Measurements from ENCODE around the gene ATP6V1B1.

ATP6V1B1 gene

GRCh38 chr2:70932631-70933230, 3.0 kb upstream of the ATP6V1B1 start:
- in situ Hi-C loops (cut with HindIII; ENCODE audit: low sequenced_read_pairs): no loop called here
- DNase-seq (ENCODE audit: low read depth): no peak
- TF ChIP-seq CTCF (IDR thresholded peaks at IDR 0.05; ENCODE audit: low read depth, low read length, missing control alignments): no peak
- no peak overlapping the region for H3K4me3 ChIP-seq (ENCODE audit: low read depth, low read length)

GRCh38 chr2:70934981-70935380, 719 bp upstream of the ATP6V1B1 start:
- in situ Hi-C loops (cut with HindIII; ENCODE audit: low sequenced_read_pairs): no loop called here
- H3K4me3 ChIP-seq (ENCODE audit: low read depth, low read length): no peak overlapping the region
- DNase-seq (ENCODE audit: low read depth): no peak
- TF ChIP-seq CTCF (IDR thresholded peaks at IDR 0.05; ENCODE audit: low read depth, low read length, missing control alignments): no peak

GRCh38 chr2:70936165-70936978, 672 bp downstream of the ATP6V1B1 start:
- DNase-seq (ENCODE audit: low read depth): no peak
- no peak overlapping the region for H3K4me3 ChIP-seq (ENCODE audit: low read depth, low read length)
- no peak for TF ChIP-seq CTCF (IDR thresholded peaks at IDR 0.05; ENCODE audit: low read depth, low read length, missing control alignments)
- in situ Hi-C loops (cut with HindIII; ENCODE audit: low sequenced_read_pairs): no loop called here

- in situ Hi-C loops (cut with HindIII; ENCODE audit: low sequenced_read_pairs): no loop called here
- no peak for DNase-seq (ENCODE audit: low read depth)
- TF ChIP-seq CTCF (IDR thresholded peaks at IDR 0.05; ENCODE audit: low read depth, low read length, missing control alignments): no peak
- no peak overlapping the region for H3K4me3 ChIP-seq (ENCODE audit: low read depth, low read length)
Observed at GRCh38 chr2:70936979-70937811, 1.5 kb downstream of the ATP6V1B1 start.

- TF ChIP-seq CTCF (IDR thresholded peaks at IDR 0.05; ENCODE audit: low read depth, low read length, missing control alignments): no peak
- no peak for DNase-seq (ENCODE audit: low read depth)
- in situ Hi-C loops (cut with HindIII; ENCODE audit: low sequenced_read_pairs): no loop called here
- H3K4me3 ChIP-seq (ENCODE audit: low read depth, low read length): no peak overlapping the region
Observed at GRCh38 chr2:70937866-70938585, 2.3 kb downstream of the ATP6V1B1 start.

GRCh38 chr2:70938586-70938950, 2.9 kb downstream of the ATP6V1B1 start:
- TF ChIP-seq CTCF (IDR thresholded peaks at IDR 0.05; ENCODE audit: low read depth, low read length, missing control alignments): no peak
- H3K4me3 ChIP-seq (ENCODE audit: low read depth, low read length): no peak overlapping the region
- no peak for DNase-seq (ENCODE audit: low read depth)
- in situ Hi-C loops (cut with HindIII; ENCODE audit: low sequenced_read_pairs): no loop called here
